Daoy (cell line): ENCODE measurements around the gene PLPP3. TPM values are rescaled to one million over a fixed set of nuclear protein-coding genes. Genes with fewer than 3 reads are reported as not detected.

ENCODE experiments used
- DNase-seq: peaks from one replicate; pipeline ENCODE4 v3.0.0-alpha.2; 2015; ENCODE audit warnings: low read depth
- total RNA-seq: library from RNA; depleted of rRNA; stranded (reverse); fragments of >200 nt; shearing (Covaris generic); gene quantifications from 2 replicates; pipeline ENCODE4 v1.2.3, GENCODE V29; 2014

Gene PLPP3
- total RNA-seq, 1 experiment from 2014 or later = 4.6 TPM

DNA sequence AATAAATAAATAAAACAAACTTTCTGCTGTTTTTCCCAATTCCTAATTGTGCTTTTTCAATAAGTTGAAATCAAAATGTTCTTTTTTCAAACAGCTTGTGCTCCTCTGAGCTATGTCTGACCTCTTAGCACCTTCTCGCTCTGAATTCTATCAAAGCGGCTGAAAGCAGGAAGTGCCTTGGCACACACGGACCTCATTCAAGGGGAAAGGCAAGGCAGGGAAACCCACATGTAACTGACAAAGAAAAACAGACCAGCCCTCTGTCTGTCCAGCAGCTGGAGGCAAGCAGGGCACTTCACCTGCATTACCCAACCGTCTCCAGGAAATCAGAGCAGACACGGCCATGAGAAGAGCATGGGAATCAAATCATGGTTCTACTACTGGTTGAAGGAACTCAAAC, 56.7 kb downstream of the PLPP3 start:
- no peak for DNase-seq

- DNase-seq = no peak
Observed at GRCh38 chr1:56520016-56520601, 59.3 kb downstream of the PLPP3 start.

DNA sequence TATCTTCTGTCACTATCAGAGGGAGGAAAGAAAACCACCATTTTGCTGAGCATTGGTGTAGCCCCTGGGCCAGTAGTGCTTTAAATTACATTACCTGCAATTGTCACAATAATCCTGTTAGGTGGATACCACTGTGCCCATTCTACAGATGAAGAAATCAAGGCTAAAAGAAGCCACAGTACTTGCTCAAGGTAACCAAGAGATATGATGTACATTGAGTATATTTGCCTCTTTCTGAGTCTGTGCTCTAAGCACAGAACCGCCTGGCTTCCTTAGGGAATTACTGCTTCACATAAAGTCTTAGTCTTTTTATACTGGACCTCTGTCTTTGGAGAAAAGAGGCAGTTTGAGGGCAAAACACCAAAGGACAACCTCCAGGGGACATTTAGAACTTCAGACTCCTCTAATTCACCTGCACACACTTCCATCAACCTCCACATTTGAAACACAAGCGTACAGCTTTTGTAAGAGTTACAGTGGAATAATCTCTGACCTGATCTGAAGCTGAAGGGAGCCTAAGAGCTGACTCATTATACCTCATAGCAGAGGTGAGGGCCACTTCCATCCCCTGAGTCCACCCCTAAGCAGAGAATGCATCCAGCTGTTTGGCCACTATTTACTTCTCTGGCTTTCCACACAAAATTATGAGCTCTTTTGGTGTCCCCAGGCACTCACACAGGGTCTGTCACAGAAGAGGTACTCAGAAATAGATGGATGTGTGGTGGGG, 61.8 kb downstream of the PLPP3 start:
- no peak for DNase-seq

GRCh38 chr1:56516539-56517252, 62.7 kb downstream of the PLPP3 start:
- peak; percentile 47 for DNase-seq

DNA sequence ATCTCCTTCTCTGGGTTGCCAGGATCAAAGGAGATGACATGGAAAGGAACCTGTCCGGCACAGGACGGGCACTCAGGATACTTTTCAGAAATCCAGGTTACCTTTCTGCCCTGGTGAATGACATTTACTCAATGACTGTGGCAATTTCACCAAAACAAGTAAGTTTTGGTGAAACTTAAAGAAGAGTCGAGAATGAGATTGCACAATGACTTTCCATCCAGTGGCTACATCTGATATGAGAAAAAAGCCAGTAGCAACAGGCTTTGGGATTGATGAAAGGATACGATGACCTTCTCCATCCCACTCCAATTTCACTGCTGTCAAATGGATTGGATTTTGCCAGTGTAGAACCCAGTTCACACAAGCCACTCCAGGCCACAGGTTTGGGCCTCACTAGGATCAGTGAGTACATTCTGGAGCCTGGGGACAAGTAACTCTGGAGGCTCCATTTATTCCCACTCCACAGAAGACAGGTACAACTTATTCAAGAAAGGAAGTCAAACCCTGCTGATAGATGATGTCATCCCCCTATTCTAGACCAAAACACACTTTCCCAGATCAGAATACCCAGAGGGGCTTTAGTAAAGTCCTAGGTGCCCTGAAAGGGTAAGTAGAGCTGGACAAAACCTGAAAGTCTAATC, 63.3 kb downstream of the PLPP3 start:
- DNase-seq = no peak

DNA sequence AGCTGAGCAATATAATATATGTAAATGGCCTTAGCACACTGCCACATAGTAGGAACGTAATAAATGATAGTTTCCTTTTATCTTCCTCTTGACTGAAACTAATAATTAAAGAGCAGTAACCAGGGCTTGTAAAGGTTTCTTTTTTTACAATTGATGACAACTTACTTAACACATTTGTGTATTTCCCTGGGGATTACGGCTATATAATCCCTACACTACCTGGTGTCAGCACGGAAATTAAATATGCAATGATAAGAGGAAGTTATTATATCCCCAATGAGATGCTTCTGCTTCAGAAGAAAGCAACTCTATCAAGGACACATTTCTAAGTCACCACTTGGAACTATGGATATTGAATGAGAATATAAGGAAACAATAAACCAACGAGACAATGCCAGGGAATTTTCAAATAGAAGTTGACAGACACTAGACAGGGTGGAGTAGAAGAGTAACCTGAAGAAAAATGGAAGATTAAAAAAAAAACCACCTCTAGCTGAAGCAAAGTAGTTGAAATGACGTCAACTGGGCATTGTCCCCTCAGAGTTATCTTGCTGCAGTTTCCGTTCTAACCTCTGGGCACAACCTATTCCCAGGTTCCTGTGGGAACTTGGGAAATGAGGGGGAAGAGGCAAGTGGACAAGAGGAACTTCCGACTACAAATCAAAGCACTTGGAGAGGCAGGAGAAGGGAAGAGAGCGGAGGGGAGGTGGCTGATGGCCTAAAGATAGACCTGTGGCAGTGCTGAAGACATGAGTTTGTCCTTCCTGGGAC, 66.5 kb downstream of the PLPP3 start:
- no peak for DNase-seq

- DNase-seq = no peak
Observed at GRCh38 chr1:56511766-56512165, 67.6 kb downstream of the PLPP3 start.

DNA sequence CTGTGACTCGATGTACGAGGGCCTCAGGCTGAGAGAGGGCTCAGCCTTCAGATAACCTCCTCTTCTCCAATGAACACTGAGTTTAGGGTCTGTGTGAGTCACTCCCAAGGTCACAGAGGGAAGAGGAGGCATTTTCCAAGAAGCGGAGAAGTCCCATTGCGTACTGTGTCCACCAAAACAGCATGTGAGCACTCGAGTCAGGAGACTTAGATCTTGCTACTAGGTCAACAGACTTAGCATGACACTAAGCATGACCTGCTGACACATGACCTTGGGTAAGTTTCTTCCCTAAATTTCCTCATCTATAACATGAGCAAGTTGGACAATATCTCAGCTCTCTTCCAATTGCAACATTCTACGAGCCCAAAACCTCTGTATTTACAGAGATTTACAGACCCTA, 68.0 kb downstream of the PLPP3 start:
- no peak for DNase-seq

DNA sequence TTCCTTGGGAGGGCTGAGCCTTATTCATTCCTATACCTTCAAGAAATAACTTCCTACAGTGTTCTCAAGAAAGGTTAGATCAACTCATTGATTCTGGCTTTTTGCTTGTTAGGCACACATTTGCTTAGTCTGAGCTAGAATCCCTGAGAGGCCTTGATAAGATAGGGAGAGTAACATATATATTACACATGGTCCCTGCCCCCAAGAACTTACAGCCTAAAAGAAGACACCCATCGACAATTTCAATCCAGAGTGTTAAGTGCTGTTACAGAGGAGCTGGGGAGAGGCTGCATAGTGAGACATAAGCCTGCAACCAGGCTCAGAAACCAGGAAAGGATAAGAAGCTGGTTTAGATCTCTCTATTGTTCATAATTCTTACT, 68.7 kb downstream of the PLPP3 start:
- no peak for DNase-seq

- DNase-seq = no peak
Observed at GRCh38 chr1:56509713-56510641, 69.4 kb downstream of the PLPP3 start.

DNA sequence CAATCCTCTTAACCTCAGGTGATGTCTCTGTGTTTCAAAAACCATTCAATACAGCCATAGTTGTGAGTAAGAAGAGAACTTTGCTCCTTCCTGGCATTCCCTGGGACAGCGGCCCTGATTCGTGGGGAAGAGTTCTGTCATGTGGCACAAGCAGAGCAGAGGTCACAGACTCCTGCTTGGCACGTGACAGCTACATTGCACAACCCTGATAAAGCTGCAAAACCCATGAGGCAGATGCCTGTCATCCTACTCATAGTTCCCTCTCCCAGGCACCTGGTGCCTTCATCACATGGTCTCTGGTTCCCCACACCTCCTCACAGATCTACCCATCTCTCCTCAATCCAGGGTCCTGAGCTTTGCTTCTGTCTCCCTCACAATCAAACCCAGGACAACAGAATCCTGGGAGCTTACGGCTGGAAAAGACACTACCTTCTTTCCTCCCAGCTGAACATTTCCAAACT, 70.8 kb downstream of the PLPP3 start:
- peak; percentile 23 for DNase-seq

GRCh38 chr1:56507925-56508522, 71.3 kb downstream of the PLPP3 start:
- no peak for DNase-seq

DNA sequence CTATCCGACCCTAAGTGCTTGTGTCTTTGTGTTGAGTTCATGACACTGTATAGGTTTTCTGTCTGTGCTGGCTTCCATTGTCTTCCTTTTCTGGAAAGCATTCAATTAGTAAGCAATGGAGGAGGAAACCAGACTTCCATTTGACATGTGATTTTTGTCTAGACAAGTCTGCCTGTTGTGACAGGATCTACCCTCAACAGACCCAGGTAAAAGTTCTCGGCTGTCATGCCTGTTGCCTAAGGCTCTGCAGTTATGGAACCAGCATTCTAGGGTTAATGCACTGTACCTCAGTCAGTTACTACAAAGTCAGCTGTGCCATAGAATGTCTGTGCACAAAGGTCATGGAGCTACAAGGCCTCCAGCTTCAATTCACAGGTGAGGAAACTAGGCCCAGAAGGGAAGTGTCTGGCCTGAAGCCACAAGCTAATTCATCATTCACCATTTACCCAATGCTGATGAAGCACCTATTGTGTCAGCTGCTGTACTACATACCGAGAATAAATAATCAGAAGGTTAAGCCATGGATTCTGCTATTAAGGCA, 72.3 kb downstream of the PLPP3 start:
- no peak for DNase-seq

- DNase-seq = no peak
Observed at GRCh38 chr1:56505792-56506743, 73.3 kb downstream of the PLPP3 start.

GRCh38 chr1:56502700-56503245, 76.6 kb downstream of the PLPP3 start:
- DNase-seq = no peak

DNA sequence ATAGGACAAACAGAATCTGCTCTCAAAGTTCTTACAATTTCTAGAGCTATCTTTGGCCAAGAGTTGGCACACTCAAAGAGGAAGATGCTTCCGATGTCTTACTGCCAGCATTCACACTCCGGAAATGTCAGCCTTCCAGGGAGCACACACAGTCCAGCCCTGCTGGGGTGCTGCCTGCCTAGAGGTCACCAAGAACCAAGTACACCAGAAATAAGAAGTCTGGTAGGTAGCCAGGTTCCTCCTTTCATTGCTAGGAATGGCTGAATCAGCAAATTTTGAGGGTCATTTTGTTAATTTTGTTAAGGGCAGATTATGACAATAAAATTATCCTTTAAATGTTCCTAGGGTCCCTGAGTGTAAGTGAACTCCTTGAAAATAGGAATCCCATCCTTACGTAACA, 77.5 kb downstream of the PLPP3 start:
- DNase-seq = no peak

- no peak for DNase-seq
Observed at GRCh38 chr1:56501426-56501825, 77.9 kb downstream of the PLPP3 start.
